Testis (tissue), 2 donors: ENCODE results near the gene RPP30.
A peak's percentile ranks its signal among the peaks of the same experiment; 100 is the strongest.

ENCODE experiments used
- CTCF ChIP-seq, 3 experiments: fragments of 450-650 bp in 2 of 3; fragments of 200-600 bp in 1 of 3; sonication (generic) in 1 of 3; IDR thresholded peaks; one replicate each; pipeline ENCODE4 v1.5.1; 2016 to 2019; ENCODE audit warnings: antibody characterized with exemption in 3 of 3, mild to moderate bottlenecking in 2 of 3, moderate library complexity in 1 of 3
- POLR2A ChIP-seq: fragments of 450-650 bp; IDR thresholded peaks from one replicate; pipeline ENCODE4 v1.6.1; 2017; ENCODE audit warnings: antibody characterized with exemption, mild to moderate bottlenecking, moderate library complexity

GRCh38 chr10:90871766-90872647 lies at the start of gene RPP30:
- peak in 1 of 3 experiments; percentile 17 for TF ChIP-seq CTCF (IDR thresholded peaks at IDR 0.05)
- no peak for TF ChIP-seq POLR2A
